ENCODE results near the gene SNX17.

The SNX17 gene

GRCh38 chr2:27363933-27364332 lies 6.5 kb upstream of the SNX17 start:
- in situ Hi-C loops (cut with MboI; ENCODE audit: low sequenced_read_pairs), result no loop called here

GRCh38 chr2:27369471-27370025 lies 868 bp upstream of the SNX17 start:
- in situ Hi-C loops (cut with MboI; ENCODE audit: low sequenced_read_pairs), result no loop called here

GRCh38 chr2:27370816-27371620 lies 602 bp downstream of the SNX17 start:
- in situ Hi-C loops (cut with MboI; ENCODE audit: low sequenced_read_pairs), result no loop called here

- in situ Hi-C loops (cut with MboI; ENCODE audit: low sequenced_read_pairs), result no loop called here
Measured at GRCh38 chr2:27372937-27373336, 2.5 kb downstream of the SNX17 start.

GRCh38 chr2:27373567-27373966 lies 3.2 kb downstream of the SNX17 start:
- in situ Hi-C loops (cut with MboI; ENCODE audit: low sequenced_read_pairs), result no loop called here

- in situ Hi-C loops (cut with MboI; ENCODE audit: low sequenced_read_pairs), result no loop called here
Measured at GRCh38 chr2:27375513-27376099, 5.2 kb downstream of the SNX17 start.

- in situ Hi-C loops (cut with MboI; ENCODE audit: low sequenced_read_pairs), result no loop called here
Measured at GRCh38 chr2:27376151-27376865, 5.9 kb downstream of the SNX17 start.

GRCh38 chr2:27376866-27377617 lies 6.6 kb downstream of the SNX17 start:
- in situ Hi-C loops (cut with MboI; ENCODE audit: low sequenced_read_pairs), result no loop called here

- in situ Hi-C loops (cut with MboI; ENCODE audit: low sequenced_read_pairs), result no loop called here
Measured at GRCh38 chr2:27377618-27378095, 7.2 kb downstream of the SNX17 start.

- in situ Hi-C loops (cut with MboI; ENCODE audit: low sequenced_read_pairs), result no loop called here
Measured at GRCh38 chr2:27378096-27378808, 7.8 kb downstream of the SNX17 start.

- in situ Hi-C loops (cut with MboI; ENCODE audit: low sequenced_read_pairs), result no loop called here
Measured at GRCh38 chr2:27378809-27379290, 8.4 kb downstream of the SNX17 start.

- in situ Hi-C loops (cut with MboI; ENCODE audit: low sequenced_read_pairs), result no loop called here
Measured at GRCh38 chr2:27379383-27379835, 9.0 kb downstream of the SNX17 start.

- in situ Hi-C loops (cut with MboI; ENCODE audit: low sequenced_read_pairs), result no loop called here
Measured at GRCh38 chr2:27379836-27380625, 9.6 kb downstream of the SNX17 start.

GRCh38 chr2:27380626-27381545 lies 10.5 kb downstream of the SNX17 start, which contains the start of gene ZNF513:
TSS of gene ZNF513 (minus strand) at chr2:27380734. CDS start at chr2:27380526, 208 bp downstream.
- in situ Hi-C loops (cut with MboI; ENCODE audit: low sequenced_read_pairs), result no loop called here

- in situ Hi-C loops (cut with MboI; ENCODE audit: low sequenced_read_pairs), result no loop called here
Measured at GRCh38 chr2:27381577-27382181, 11.3 kb downstream of the SNX17 start.

- in situ Hi-C loops (cut with MboI; ENCODE audit: low sequenced_read_pairs), result no loop called here
Measured at GRCh38 chr2:27390822-27391679, 20.6 kb downstream of the SNX17 start.

- in situ Hi-C loops (cut with MboI; ENCODE audit: low sequenced_read_pairs), result no loop called here
Measured at GRCh38 chr2:27393225-27393624, 22.8 kb downstream of the SNX17 start.

Data from hTERT RPE-1 (cell line).